Measurements from ENCODE around the gene SDHAF2.

DNA sequence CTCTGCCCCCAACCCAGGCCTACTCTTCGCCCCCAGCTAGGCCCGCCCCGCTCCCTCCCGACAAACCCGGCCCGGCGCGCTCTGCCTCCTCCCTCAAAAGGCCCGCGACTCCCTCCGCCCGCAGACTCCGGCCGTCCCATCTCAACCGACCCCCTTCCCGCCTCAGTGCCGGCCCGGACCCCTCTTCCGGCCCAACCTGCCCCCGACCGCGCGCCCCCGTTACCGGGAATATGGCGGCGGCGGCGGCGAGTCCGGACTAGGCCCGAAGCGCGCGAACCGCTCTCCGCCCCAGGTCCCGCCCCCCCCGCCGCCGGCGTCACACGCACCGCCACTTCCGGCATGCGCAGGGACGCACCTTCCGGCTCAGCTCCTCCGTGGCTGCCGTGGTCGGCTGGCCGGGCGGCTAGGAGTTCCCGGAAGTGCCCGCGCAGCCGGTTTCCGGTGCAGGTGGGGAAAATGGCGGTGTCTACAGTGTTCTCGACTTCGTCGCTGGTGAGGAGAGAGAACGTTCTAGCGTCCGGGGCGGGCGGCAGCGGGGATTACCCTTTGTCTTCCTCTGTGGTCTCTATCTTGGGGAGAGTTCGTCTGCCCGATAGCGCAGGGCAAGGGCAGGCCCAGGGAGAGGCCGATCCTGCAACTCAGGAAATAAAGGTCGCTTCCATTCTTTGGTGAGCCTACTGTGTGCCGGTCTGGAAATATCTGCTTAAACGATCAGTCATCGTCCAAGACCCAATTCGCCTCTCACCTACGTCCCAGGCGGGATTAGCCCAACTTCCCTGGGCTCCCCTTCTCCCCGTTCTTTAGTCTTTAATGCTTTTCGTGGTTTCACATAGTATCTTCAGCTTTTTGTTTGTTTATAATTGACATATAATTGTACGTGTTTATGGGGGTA is at the start of gene SDHAF2, which contains the start of gene CPSF7:
- TF ChIP-seq CTCF (IDR thresholded peaks at IDR 0.05; ENCODE audit: low read length) (no peak), EZH2 (IDR thresholded peaks at IDR 0.05; ENCODE audit: borderline replicate concordance, low read length) (no peak)
